ENCODE measurements around the gene DHX32.

DNA sequence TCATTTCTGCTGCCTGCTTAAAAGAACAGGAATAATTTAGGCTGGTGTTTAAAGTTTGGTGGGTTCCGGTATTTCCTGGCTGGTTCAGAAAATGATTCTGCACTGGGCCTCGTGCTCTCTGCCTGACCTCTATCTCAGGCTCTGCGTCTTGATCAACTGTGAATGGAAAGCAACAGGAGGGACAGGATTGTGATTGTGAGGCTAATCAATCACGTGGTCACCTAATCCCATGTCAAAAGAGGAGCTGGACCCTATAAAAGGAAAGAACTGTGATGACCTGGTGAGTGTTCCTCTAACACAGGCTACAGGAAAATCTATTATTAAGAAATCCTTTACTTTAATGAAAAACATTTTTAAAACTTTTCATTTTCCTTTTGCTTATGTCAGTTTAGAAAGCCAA, at the start of gene DHX32:
- no peak for TF ChIP-seq SMC3 (IDR thresholded peaks at IDR 0.05; ENCODE audit: low read depth, low read length)
- no peak for TF ChIP-seq NFIC (IDR thresholded peaks at IDR 0.05; ENCODE audit: borderline replicate concordance)
- no peak for TF ChIP-seq POLR2AphosphoS5 (IDR thresholded peaks at IDR 0.05; ENCODE audit: low read depth, low read length)
- no peak for TF ChIP-seq RAD21 (IDR thresholded peaks at IDR 0.05; ENCODE audit: low read length)
- TF ChIP-seq, protein P1, sequence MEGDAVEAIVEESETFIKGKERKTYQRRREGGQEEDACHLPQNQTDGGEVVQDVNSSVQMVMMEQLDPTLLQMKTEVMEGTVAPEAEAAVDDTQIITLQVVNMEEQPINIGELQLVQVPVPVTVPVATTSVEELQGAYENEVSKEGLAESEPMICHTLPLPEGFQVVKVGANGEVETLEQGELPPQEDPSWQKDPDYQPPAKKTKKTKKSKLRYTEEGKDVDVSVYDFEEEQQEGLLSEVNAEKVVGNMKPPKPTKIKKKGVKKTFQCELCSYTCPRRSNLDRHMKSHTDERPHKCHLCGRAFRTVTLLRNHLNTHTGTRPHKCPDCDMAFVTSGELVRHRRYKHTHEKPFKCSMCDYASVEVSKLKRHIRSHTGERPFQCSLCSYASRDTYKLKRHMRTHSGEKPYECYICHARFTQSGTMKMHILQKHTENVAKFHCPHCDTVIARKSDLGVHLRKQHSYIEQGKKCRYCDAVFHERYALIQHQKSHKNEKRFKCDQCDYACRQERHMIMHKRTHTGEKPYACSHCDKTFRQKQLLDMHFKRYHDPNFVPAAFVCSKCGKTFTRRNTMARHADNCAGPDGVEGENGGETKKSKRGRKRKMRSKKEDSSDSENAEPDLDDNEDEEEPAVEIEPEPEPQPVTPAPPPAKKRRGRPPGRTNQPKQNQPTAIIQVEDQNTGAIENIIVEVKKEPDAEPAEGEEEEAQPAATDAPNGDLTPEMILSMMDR (IDR thresholded peaks at IDR 0.05) = no peak
- TF ChIP-seq GABPA (IDR thresholded peaks at IDR 0.05; ENCODE audit: low read depth) = no peak
- TF ChIP-seq CHD2 (IDR thresholded peaks at IDR 0.05; ENCODE audit: low read length, partially characterized antibody) = no peak
- TF ChIP-seq EP300 (IDR thresholded peaks at IDR 0.05; ENCODE audit: borderline replicate concordance in 1 of 2, low read depth in 1 of 2, low read length in 1 of 2) = no peak
- TF ChIP-seq TAF1 (IDR thresholded peaks at IDR 0.05; ENCODE audit: borderline replicate concordance, low read depth, low read length) = no peak
- no peak for TF ChIP-seq YY1 (IDR thresholded peaks at IDR 0.05; ENCODE audit: low read depth)
- no peak for TF ChIP-seq GATA2 (CRISPR knock-in tag; IDR thresholded peaks at IDR 0.05)
- no peak for TF ChIP-seq RCOR1 (IDR thresholded peaks at IDR 0.05; ENCODE audit: low read length)
